GM23338 (cell line): ENCODE data around the gene CRYL1. TPM values are rescaled to one million over a fixed set of nuclear protein-coding genes. Genes with fewer than 3 reads are reported as not detected.

Experiments used
- ATAC-seq: fragments of 200-7000 bp; cut with Tn5 transposase; 3 replicates; pipeline ENCODE4 v1.9.1; 2020
- DNase-seq: peaks from one replicate; pipeline ENCODE4 v3.0.0-alpha.2; 2015; ENCODE audit warnings: low spot score
- H2AFZ ChIP-seq: fragments of 200-600 bp; sonication (generic); 2 replicates; pipeline ENCODE4 v1.8.0; 2016; ENCODE audit warnings: antibody characterized with exemption, mild to moderate bottlenecking, moderate library complexity
- H3F3A ChIP-seq: fragments of 200-600 bp; sonication (generic); replicated peaks from 2 replicates; pipeline ENCODE4 v1.8.0; 2017; ENCODE audit warnings: antibody characterized with exemption, mixed run types, low read depth
- H3K27ac ChIP-seq: fragments of 200-600 bp; sonication (generic); 2 replicates; pipeline ENCODE4 v1.6.1; 2016; ENCODE audit warnings: low read depth
- H3K27me3 ChIP-seq: fragments of 200-600 bp; sonication (generic); 2 replicates; pipeline ENCODE4 v1.8.0; 2016; ENCODE audit warnings: mild to moderate bottlenecking, mixed run types, moderate library complexity; ENCODE audit not compliant: insufficient read depth
- H3K36me3 ChIP-seq: fragments of 200-600 bp; sonication (generic); 2 replicates; pipeline ENCODE4 v1.8.0; 2016; ENCODE audit warnings: mild to moderate bottlenecking; ENCODE audit not compliant: insufficient read depth
- H3K4me1 ChIP-seq: fragments of 200-600 bp; sonication (generic); 2 replicates; pipeline ENCODE4 v1.8.0; 2016; ENCODE audit warnings: mild to moderate bottlenecking, moderate library complexity; ENCODE audit not compliant: insufficient read depth
- H3K4me2 ChIP-seq: fragments of 200-600 bp; sonication (generic); 2 replicates; pipeline ENCODE4 v1.7.1; 2017; ENCODE audit warnings: mixed run types
- H3K4me3 ChIP-seq: fragments of 200-600 bp; sonication (generic); 2 replicates; pipeline ENCODE4 v1.6.1; 2016; ENCODE audit warnings: mixed run types
- H3K79me2 ChIP-seq: fragments of 200-600 bp; sonication (generic); replicated peaks from 2 replicates; pipeline ENCODE4 v1.8.0; 2017; ENCODE audit warnings: mild to moderate bottlenecking; ENCODE audit not compliant: insufficient read depth
- H3K9me2 ChIP-seq: fragments of 200-600 bp; sonication (generic); 2 replicates; pipeline ENCODE4 v1.8.0; 2017; ENCODE audit not compliant: insufficient read depth
- H4K20me1 ChIP-seq: fragments of 200-600 bp; sonication (generic); replicated peaks from 2 replicates; pipeline ENCODE4 v1.8.0; 2017; ENCODE audit warnings: mild to moderate bottlenecking; ENCODE audit not compliant: insufficient read depth
- H3K27ac Mint-ChIP-seq: 2 replicates; pipeline ENCODE4 v1.8.0; 2020; ENCODE audit warnings: inconsistent platforms, mild to moderate bottlenecking, moderate library complexity, mixed read lengths
- H3K27me3 Mint-ChIP-seq: 3 replicates; pipeline ENCODE4 v1.8.0; 2022; ENCODE audit warnings: low read depth, mild to moderate bottlenecking, moderate library complexity, mixed read lengths, inconsistent platforms; ENCODE audit not compliant: insufficient read depth, poor library complexity
- H3K36me3 Mint-ChIP-seq: 3 replicates; pipeline ENCODE4 v1.8.0; 2021; ENCODE audit warnings: low read depth, mild to moderate bottlenecking, inconsistent platforms, moderate library complexity, mixed read lengths
- H3K4me1 Mint-ChIP-seq: 3 replicates; pipeline ENCODE4 v1.8.0; 2020; ENCODE audit warnings: mild to moderate bottlenecking, inconsistent platforms, mixed read lengths
- H3K4me3 Mint-ChIP-seq: 3 replicates; pipeline ENCODE4 v1.8.0; 2021; ENCODE audit warnings: moderate library complexity, mild to moderate bottlenecking, inconsistent platforms, mixed read lengths
- H3K9me3 Mint-ChIP-seq: 3 replicates; pipeline ENCODE4 v1.8.0; 2020; ENCODE audit warnings: moderate library complexity, mild to moderate bottlenecking, inconsistent platforms, mixed read lengths
- CREB1 ChIP-seq: fragments of 250-450 bp; sonication (Bioruptor Pico); IDR thresholded peaks from 2 replicates; pipeline ENCODE4 v1.5.0; 2020; ENCODE audit warnings: low read depth, mild to moderate bottlenecking, moderate library complexity
- CTCF ChIP-seq, 2 experiments: fragments of 200-600 bp in 1 of 2; sonication (generic) in 1 of 2; conservative IDR thresholded peaks; 2 replicates each; pipeline versions ENCODE4 v1.5.1 to v1.6.1; 2016 to 2017; ENCODE audit warnings: antibody characterized with exemption in 2 of 2, low read depth in 2 of 2, mild to moderate bottlenecking in 2 of 2, moderate library complexity in 1 of 2
- ETS1 ChIP-seq: IDR thresholded peaks from 2 replicates; pipeline ENCODE4 v1.6.1; 2016; ENCODE audit warnings: antibody characterized with exemption
- EZH2 ChIP-seq: fragments of 200-600 bp; sonication (generic); IDR thresholded peaks from one replicate; pipeline ENCODE4 v1.8.0; 2017; ENCODE audit warnings: antibody characterized with exemption, mild to moderate bottlenecking, low read depth; ENCODE audit not compliant: unreplicated experiment
- EZH2phosphoT487 ChIP-seq: fragments of 200-600 bp; sonication (generic); IDR thresholded peaks from one replicate; pipeline ENCODE4 v1.8.1; 2018; ENCODE audit warnings: antibody characterized with exemption; ENCODE audit not compliant: unreplicated experiment
- NANOG ChIP-seq: IDR thresholded peaks from 2 replicates; pipeline ENCODE4 v1.6.1; 2016; ENCODE audit warnings: antibody characterized with exemption, borderline replicate concordance
- POLR2AphosphoS5 ChIP-seq: IDR thresholded peaks from 2 replicates; pipeline ENCODE4 v1.6.1; 2016; ENCODE audit warnings: antibody characterized with exemption, low read depth
- STAT1 ChIP-seq: IDR thresholded peaks from one replicate; pipeline ENCODE4 v1.6.1; 2016; ENCODE audit warnings: antibody characterized with exemption; ENCODE audit not compliant: unreplicated experiment
- ZNF462 ChIP-seq: fragments of 250-450 bp; sonication (Bioruptor Pico); IDR thresholded peaks from 2 replicates; pipeline ENCODE4 v1.5.0; 2020; ENCODE audit warnings: mild to moderate bottlenecking, moderate library complexity
- polyA plus RNA-seq: library from polyadenylated mRNA; unstranded; fragments of >200 nt; fragmentation: Nextera tagmentation; extraction: Ambion mirVana; gene quantifications from 2 replicates; pipeline ENCODE4 v1.2.1, GENCODE V29; 2016
- total RNA-seq: library from RNA; depleted of rRNA; stranded (reverse); fragments of >200 nt; shearing (Covaris generic); gene quantifications from 2 replicates; pipeline ENCODE4 v1.2.3, GENCODE V29; 2014

The CRYL1 gene
- total and polyA plus RNA-seq, 2 experiments from 2014 or later: 2.2 to 2.6 TPM

- H3K27ac ChIP-seq: no peak overlapping the region
- no peaks in the 10 kb centered on the region for H3K27me3 ChIP-seq
- H3K27ac Mint-ChIP-seq: no peak overlapping the region
- no peak overlapping the region for H2AFZ ChIP-seq
- no peaks in the 10 kb centered on the region; the same call in 2 of the 3 replicates for H3K36me3 Mint-ChIP-seq
- DNase-seq (no peak), ATAC-seq (no peak)
- peaks cover 3% of the 10 kb centered on the region for H3K27me3 Mint-ChIP-seq
- H3K36me3 ChIP-seq: no peaks in the 10 kb centered on the region
- H3K9me3 Mint-ChIP-seq: no peaks in the 10 kb centered on the region
- H4K20me1 ChIP-seq: no peaks in the 10 kb centered on the region
- no peak overlapping the region for H3K4me3 ChIP-seq
- 0 out of 2 replicates have a peak, but pooled peaks cover 3% of the 10 kb centered on the region for H3K9me2 ChIP-seq
- H3K79me2 ChIP-seq: no peaks in the 10 kb centered on the region
- no peak for TF ChIP-seq ZNF462
- TF ChIP-seq STAT1: no peak
- TF ChIP-seq ETS1: no peak
- TF ChIP-seq NANOG: no peak
- no peak for TF ChIP-seq CREB1 (CRISPR knock-in tag)
- no peak for TF ChIP-seq CTCF (conservative IDR thresholded peaks at IDR 0.05; ENCODE audit: low read depth in 2 of 2)
- TF ChIP-seq EZH2: no peak
- no peak for TF ChIP-seq POLR2AphosphoS5
- no peak for TF ChIP-seq EZH2phosphoT487
- H3K4me1 Mint-ChIP-seq: peaks cover 12% of the 10 kb centered on the region
- H3K4me3 Mint-ChIP-seq: no peak overlapping the region
- no peaks in the 10 kb centered on the region for H3F3A ChIP-seq
- no peak overlapping the region for H3K4me2 ChIP-seq
- H3K4me1 ChIP-seq: peaks cover 8% of the 10 kb centered on the region
These were observed 103.3 kb downstream of the CRYL1 start for GRCh38 chr13:20422362-20422761.
